IPS-NIHi11 (cell line): ENCODE results near the gene PPP3CA.

Experiments used
- DNase-seq: peaks from one replicate; pipeline ENCODE4 v3.0.0; 2012; ENCODE audit warnings: mixed read lengths, low spot score

The PPP3CA gene

DNA sequence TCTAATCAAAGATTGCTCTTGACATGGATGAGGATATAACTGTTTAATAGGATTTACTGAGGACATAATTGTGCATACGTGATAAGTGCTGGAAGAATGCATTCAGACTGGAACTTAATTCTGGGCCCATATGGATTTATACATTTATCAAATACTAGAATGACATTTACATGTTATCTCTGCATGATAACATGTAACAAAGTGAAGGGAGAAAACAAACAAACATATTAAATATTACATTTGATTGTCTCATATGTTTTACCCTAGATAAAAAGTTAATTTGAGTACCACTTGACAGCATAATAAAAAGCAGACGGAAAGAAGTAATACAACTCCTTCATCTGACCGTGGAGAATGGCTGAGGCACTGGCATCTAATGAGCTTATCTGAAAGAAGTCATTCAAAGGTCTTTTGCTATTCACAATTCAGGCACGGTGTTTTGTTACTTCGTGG, 297.8 kb downstream of the PPP3CA start:
- DNase-seq: no peak

- no peak for DNase-seq
These were observed 302.6 kb downstream of the PPP3CA start for GRCh38 chr4:101044766-101045165.

DNA sequence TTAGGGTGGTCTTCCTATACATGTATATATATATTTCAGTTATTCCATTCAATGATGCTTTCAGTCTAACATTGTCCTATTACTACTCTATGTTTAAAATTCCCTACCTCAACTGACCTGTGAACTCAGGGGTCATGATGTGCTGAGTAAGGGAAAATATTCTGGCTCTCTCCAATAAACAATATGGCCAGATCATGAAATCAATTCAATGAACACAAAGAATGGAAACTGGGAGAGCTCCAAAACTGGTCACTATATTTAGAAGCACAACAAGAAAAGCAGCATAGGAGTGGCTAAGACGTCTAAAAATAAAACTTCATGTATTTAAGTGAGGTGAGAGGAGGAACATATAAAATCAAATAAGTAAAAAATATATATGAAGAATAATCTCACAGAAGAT, 304.5 kb downstream of the PPP3CA start:
- no peak for DNase-seq

DNA sequence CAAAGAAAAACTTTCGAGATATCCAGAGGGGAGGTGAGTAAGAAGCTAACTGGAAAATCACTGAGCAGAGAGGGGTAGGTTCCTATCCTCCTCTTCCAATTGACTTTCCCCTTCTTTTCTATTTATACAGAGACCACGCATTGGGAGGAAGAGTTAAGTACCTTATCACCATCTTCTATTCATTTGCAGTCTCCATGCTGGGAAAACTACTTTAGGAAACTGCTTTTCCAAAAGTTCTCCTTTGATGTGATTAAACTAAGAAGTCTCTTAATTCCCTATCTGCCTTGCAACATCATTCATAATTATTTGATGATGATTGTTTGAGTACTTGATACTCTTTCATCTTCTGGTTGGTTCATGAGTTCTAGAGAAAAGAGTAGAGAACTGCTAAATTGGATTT, 306.6 kb downstream of the PPP3CA start:
- DNase-seq: no peak

DNA sequence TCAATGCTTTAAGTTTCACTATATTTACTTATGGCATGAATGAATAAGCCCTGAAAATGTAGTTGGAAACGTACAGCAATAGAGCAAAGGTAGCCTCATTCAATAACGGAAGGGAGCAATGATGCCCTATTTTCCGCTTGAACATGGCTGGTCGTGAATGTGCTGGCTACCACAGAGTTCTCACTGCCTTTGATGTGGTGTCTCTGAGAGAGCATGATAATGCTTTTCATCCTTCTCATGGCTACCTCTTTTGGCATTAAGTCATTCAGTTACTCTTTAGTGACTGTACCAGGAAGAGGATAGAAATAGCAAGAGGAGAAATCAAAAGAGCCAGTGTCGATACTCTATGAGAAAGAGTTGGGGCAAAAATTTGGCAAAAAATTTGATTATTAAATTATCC, 308.0 kb downstream of the PPP3CA start:
- DNase-seq: no peak

- no peak for DNase-seq
These were observed 309.4 kb downstream of the PPP3CA start for GRCh38 chr4:101037938-101038413.

DNA sequence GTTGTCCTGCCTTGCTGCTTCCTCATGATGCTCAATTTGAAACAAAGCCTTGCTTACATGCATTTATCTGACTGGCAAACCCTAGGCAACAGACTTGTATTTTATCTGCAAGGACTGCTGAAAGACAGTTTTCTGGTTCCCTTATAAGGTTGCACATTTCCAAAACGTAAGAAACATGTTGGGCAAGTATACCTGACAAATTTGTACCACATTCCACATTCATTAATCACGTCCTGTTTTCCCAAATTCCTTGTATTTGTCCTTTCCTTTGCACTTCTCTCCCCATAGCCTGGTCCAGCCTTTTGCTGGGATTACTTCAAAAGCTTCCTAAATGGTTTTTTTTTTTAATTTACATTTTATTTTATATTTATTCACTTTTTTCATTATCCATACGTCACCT, 310.1 kb downstream of the PPP3CA start:
- DNase-seq: no peak

DNA sequence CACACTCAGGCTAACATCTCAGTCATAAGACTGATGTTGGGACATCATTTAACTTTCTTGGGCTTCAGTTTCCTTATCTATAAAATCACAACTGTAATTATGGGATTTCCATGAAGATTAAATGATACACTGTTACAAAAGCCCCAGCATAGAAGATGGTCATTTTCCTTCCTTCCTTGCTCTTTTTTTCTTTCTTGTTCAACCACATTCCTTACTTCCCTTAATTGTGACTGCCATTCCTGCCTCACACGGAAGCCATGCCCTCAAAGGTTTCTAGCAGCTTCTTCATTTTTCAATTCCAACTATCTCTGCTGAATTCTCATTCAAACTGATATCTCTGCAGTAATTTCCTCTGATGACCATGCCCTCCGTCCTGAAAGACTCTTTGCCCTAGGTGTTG, 311.8 kb downstream of the PPP3CA start:
- DNase-seq: no peak

DNA sequence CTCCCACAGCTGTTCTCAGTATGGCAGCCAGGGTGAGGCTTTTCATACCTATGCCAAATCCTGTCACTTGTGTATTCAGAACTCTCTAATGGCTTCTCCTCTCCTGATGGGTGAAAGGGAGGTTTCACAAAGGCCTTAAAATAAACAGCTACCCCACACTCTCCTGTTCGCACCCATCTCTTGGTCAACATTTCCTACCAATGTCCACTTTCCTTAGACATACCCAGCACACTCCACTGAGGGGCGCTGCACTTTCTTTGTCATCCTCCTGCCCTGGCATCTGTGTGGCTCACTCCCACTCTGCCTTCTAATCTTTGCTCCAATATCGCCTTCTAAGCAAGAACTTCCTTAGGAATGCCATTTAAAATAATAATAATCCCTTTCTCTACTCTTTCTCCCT, 313.3 kb downstream of the PPP3CA start:
- peak; percentile 30 for DNase-seq

GRCh38 chr4:101032541-101032940, 314.8 kb downstream of the PPP3CA start:
- no peak for DNase-seq

- DNase-seq: peak; percentile 44
These were observed 315.4 kb downstream of the PPP3CA start for GRCh38 chr4:101031971-101032370.

- no peak for DNase-seq
These were observed 318.4 kb downstream of the PPP3CA start for GRCh38 chr4:101028886-101029285.

DNA sequence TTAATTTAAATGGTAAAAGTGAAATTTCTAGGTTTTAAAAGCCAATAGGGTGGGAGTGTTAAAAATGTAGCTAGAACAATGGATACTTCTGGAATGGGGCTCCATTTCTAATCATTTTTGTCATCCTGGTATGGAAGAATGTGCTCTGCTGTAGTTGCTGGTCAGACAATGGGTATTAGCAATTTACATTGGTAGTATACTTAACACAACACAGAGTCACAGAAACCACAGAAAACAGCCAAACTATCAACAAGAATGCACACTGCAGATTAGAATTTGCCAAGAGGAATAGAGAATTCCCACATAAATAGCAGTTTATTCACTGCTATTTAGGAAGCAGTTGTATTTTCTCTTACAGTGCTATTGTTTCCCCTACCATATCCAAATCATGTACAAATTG, 319.6 kb downstream of the PPP3CA start:
- no peak for DNase-seq

- DNase-seq: no peak
These were observed 321.6 kb downstream of the PPP3CA start for GRCh38 chr4:101025755-101026154.

DNA sequence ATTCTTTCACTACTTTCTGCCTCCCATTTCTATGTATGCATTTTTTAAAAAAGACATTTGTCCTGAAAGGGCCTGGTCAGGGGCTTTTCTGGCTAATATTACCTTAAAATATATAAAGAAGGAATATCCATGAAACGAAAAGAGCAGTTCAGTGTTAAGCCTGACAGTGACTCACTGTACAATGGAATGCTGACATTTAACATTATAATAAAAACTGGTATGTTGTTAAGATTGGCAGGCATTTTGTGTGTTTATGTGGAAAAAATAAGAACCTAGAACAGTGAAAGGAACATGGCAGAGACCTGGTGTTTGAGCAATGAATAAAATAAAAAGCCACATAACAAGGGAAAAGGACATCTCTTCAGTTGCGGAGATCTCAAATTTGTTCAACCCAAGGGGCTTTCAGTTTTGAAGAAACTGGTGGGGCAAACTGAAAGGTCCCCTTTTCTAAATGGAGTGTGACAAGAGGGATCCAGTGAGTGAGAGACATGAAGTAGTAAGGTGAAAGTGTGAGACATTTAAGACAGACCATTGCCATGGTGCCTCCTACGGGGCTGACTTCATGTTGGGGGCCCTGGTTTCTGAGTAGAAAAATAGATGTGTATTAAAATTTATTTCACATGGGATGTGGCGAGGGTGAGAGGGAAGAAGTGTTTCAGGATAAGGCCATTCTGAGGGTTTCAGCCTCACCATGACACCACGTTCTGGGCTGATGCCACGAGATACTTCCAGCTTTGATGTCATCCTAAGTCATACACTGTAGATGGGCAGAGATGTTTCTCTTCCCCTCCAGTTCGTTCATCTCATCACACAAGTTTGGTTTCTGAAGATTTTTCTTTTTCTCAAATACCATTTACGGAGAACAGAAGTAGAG, 324.9 kb downstream of the PPP3CA start:
- no peak for DNase-seq

- DNase-seq: no peak
These were observed 326.4 kb downstream of the PPP3CA start for GRCh38 chr4:101020956-101021355.

DNA sequence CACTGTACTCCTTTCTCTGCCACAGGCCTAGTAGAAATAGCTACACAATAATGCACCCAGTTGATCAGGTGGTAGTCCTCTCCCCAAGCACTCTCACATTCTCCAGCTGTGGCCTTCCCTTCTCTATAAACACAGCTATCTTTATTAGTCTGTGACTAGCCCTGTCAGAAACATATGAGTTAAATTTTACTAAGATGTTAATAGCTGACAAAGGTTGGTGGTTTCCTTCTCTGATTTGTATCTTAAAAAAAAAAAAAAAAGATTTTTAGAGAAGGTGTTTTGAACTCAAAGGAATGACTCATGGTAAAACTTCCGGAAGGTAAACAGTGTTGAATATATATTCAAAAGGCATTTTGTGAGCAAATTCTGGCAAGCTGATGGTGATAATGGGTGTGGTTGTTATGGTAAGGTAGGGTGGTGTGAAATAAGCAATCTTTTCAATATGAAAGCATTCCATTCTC, 327.4 kb downstream of the PPP3CA start:
- DNase-seq: no peak

- no peak for DNase-seq
These were observed 328.0 kb downstream of the PPP3CA start for GRCh38 chr4:101019313-101019712.

DNA sequence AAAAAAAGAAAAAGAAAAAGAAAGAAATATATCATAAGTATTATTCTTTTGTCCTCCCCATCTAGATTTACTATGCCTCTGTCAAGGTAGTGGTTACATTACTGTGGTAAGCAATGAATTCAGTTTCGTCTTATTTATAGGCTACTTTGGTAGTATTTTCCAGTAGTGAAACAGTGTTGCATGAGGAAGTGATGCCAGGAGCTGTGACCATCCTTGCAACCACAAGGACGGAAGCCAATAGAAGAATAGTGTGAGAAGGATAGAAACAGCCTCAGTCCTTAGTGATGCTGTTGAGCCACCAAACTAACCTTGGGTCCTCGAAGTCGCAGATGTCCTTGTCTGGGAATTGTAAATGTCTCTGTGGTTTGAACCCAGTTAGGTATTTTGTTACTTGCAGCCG, 328.5 kb downstream of the PPP3CA start:
- DNase-seq: no peak

DNA sequence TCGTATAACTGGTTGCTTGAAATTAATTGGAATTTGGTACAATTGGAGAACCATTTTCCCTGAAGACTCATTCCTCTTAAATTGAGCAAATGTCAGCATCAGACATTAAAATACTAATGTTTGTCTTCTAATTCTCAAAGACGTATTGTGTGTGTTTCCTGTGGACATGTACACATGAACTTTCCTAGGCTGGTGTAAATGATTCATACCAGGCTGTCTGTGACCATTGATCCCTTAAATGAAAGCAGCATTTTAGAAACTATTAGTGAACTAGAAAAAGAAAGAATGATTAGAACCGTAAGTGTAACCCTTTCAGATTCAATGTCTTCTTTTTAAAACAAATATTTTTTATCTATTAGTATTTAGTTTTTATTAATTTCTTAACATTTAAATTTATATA, 332.9 kb downstream of the PPP3CA start:
- no peak for DNase-seq

GRCh38 chr4:101010987-101011386, 336.3 kb downstream of the PPP3CA start:
- no peak for DNase-seq

- DNase-seq: no peak
These were observed 337.9 kb downstream of the PPP3CA start for GRCh38 chr4:101009471-101009870.

DNA sequence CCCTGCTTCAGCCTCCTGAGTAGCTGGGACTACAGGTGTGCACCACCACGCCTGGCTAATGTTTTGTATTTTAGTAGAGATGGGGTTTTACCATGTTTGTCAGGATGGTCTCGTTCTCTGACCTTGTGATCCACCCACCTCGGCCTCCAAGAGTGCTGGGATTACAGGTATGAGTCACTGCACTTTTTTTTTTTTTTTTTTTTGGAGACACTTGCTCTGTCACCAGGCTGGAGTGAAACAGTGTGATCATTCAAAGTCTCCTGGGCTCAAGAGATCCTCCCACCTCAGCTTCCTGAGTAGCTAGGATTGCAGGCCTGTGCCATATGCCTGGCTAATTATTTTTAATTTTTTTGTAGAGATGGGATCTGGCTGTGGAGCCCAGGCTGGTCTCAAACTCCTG, 338.8 kb downstream of the PPP3CA start:
- no peak for DNase-seq

- DNase-seq: no peak
These were observed 341.7 kb downstream of the PPP3CA start for GRCh38 chr4:101005659-101006058.
